ENCODE results near the gene PPFIBP2. TPM values are rescaled to one million over a fixed set of nuclear protein-coding genes. Genes with fewer than 3 reads are reported as not detected.

Gene PPFIBP2
- total RNA-seq, 1 experiment from 2014 or later: 5.7 TPM

DNA sequence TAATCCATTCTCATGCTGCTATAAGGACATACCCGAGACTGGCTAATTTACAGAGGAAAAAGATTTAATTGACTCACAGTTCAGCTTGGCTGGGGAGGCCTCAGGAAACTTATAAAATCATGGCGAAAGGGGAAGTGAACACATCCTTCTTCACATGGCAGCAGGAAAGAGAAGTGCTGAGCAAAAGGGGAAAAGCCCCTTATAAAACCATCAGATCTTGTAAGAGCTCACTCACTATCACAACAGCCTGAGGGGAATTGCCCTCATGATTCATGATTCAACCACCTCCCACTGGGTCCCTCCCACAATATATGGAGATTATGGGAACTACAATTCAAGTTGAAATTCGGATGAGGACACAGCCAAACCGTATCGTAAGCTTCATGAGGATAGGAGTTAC lies 163.3 kb downstream of the PPFIBP2 start:
- TF ChIP-seq, protein P1, sequence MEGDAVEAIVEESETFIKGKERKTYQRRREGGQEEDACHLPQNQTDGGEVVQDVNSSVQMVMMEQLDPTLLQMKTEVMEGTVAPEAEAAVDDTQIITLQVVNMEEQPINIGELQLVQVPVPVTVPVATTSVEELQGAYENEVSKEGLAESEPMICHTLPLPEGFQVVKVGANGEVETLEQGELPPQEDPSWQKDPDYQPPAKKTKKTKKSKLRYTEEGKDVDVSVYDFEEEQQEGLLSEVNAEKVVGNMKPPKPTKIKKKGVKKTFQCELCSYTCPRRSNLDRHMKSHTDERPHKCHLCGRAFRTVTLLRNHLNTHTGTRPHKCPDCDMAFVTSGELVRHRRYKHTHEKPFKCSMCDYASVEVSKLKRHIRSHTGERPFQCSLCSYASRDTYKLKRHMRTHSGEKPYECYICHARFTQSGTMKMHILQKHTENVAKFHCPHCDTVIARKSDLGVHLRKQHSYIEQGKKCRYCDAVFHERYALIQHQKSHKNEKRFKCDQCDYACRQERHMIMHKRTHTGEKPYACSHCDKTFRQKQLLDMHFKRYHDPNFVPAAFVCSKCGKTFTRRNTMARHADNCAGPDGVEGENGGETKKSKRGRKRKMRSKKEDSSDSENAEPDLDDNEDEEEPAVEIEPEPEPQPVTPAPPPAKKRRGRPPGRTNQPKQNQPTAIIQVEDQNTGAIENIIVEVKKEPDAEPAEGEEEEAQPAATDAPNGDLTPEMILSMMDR (conservative IDR thresholded peaks at IDR 0.05; ENCODE audit: low read depth, low read length): no peak
- no peak for TF ChIP-seq EZH2 (IDR thresholded peaks at IDR 0.05; ENCODE audit: borderline replicate concordance, low read depth, low read length, poor library complexity, severe bottlenecking)
- H3K4me3 ChIP-seq (ENCODE audit: low read depth, low read length, poor library complexity, severe bottlenecking): no peak overlapping the region
- peak; percentile 73 for DNase-seq (ENCODE audit: low spot score)
- ChIA-PET POLR2A (ENCODE audit: low non-redundant PET) (no interaction called here), CTCF (interaction anchor here (0.6 to 0.9 kb wide), 2 partner anchors 17 kb away, joined by 7 to 21 read pairs; no protein-coding TSS in a partner anchor)
- H3K27me3 ChIP-seq (replicated peaks; ENCODE audit: insufficient read depth, low read depth, low read length, poor library complexity): peaks cover 22% of the 10 kb centered on the region
- H3K36me3 ChIP-seq (ENCODE audit: insufficient read depth, low read length, poor library complexity, severe bottlenecking): no peaks in the 10 kb centered on the region
- H3K27ac ChIP-seq (ENCODE audit: low read depth, low read length, poor library complexity, severe bottlenecking): peak overlapping the region; percentile 47
- intact Hi-C loops (cut with micrococcal nuclease; ENCODE audit: unreplicated experiment): no loop called here
- BruUV-seq (replicated peaks): no TSS peak
- H3K9me3 ChIP-seq (ENCODE audit: low read depth, low read length, poor library complexity, severe bottlenecking): no peaks in the 10 kb centered on the region
- H3K4me1 ChIP-seq (ENCODE audit: insufficient read depth, low read length, poor library complexity, severe bottlenecking): peaks cover 4% of the 10 kb centered on the region

DNA sequence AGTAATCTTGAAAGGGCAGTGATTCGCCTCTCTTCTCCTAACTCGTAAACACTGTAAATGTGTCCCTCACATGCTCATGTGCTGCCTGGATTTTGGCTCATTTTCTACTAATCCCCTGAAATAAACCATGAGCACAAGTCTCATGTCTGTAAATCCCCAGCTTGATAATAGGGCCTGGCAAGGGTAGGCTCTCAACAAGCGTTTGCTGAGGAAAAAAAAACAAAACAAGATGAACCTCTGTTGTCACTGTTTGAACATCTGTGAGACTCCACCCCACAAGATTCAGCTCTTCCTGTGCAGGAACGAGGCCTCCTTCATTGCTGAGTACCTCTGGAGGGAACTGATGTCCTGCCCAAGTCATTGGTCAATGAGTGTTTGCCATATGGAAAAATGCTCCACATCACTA lies 164.0 kb downstream of the PPFIBP2 start:
- TF ChIP-seq, protein P1 (conservative IDR thresholded peaks at IDR 0.05; ENCODE audit: low read depth, low read length): no peak
- no peak for TF ChIP-seq EZH2 (IDR thresholded peaks at IDR 0.05; ENCODE audit: borderline replicate concordance, low read depth, low read length, poor library complexity, severe bottlenecking)
- POLR2A ChIA-PET (ENCODE audit: low non-redundant PET): no interaction called here

DNA sequence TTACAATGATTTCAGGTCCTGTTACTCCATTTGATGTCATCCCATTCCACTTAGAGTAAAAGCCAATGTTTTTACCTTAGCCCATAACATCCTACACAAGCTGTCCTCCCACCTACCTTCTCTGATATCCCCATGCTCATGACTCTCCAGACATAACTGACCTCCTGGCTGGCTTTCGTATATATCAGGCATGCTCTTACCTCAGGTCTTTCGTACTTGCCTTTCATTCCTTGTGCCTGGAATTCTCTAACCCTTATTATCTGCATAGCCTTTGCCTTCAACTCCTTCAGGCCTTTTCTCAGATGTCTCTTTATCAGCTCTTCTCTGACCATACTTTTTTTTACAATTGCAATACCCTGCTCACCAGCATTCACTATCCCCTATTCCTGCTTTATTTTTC lies 169.8 kb downstream of the PPFIBP2 start:
- Histone ChIP-seq H3K36me3 (ENCODE audit: insufficient read depth, low read length, poor library complexity, severe bottlenecking) (no peaks in the 10 kb centered on the region), H3K4me3 (ENCODE audit: low read depth, low read length, poor library complexity, severe bottlenecking) (no peak overlapping the region), H3K27ac (ENCODE audit: low read depth, low read length, poor library complexity, severe bottlenecking) (no peak overlapping the region), H3K4me1 (ENCODE audit: insufficient read depth, low read length, poor library complexity, severe bottlenecking) (peaks cover 4% of the 10 kb centered on the region), H3K9me3 (ENCODE audit: low read depth, low read length, poor library complexity, severe bottlenecking) (no peaks in the 10 kb centered on the region), H3K27me3 (replicated peaks; ENCODE audit: insufficient read depth, low read depth, low read length, poor library complexity) (no peaks in the 10 kb centered on the region)
- no TSS peak for BruUV-seq (replicated peaks)
- DNase-seq (ENCODE audit: low spot score): no peak
- CTCF ChIA-PET: interaction anchor here (0.7 kb wide), 1 partner anchor 18 kb away, joined by 3 read pairs; no protein-coding TSS in a partner anchor
- POLR2A ChIA-PET (ENCODE audit: low non-redundant PET): no interaction called here
- intact Hi-C loops (cut with micrococcal nuclease; ENCODE audit: unreplicated experiment): no loop called here
- TF ChIP-seq EZH2 (IDR thresholded peaks at IDR 0.05; ENCODE audit: borderline replicate concordance, low read depth, low read length, poor library complexity, severe bottlenecking): no peak
- TF ChIP-seq, protein P1 (conservative IDR thresholded peaks at IDR 0.05; ENCODE audit: low read depth, low read length): no peak

More for the DNA sequence above, 164.0 kb downstream of the PPFIBP2 start:
- no TSS peak for BruUV-seq (replicated peaks)
- intact Hi-C loops (cut with micrococcal nuclease; ENCODE audit: unreplicated experiment): no loop called here
- Histone ChIP-seq H3K4me3 (ENCODE audit: low read depth, low read length, poor library complexity, severe bottlenecking) (no peak overlapping the region), H3K9me3 (ENCODE audit: low read depth, low read length, poor library complexity, severe bottlenecking) (no peaks in the 10 kb centered on the region), H3K27ac (ENCODE audit: low read depth, low read length, poor library complexity, severe bottlenecking) (peak overlapping the region; percentile 47), H3K36me3 (ENCODE audit: insufficient read depth, low read length, poor library complexity, severe bottlenecking) (no peaks in the 10 kb centered on the region), H3K27me3 (replicated peaks; ENCODE audit: insufficient read depth, low read depth, low read length, poor library complexity) (peaks cover 21% of the 10 kb centered on the region), H3K4me1 (ENCODE audit: insufficient read depth, low read length, poor library complexity, severe bottlenecking) (peaks cover 4% of the 10 kb centered on the region)
- CTCF ChIA-PET: interaction anchor here (0.9 kb wide), 1 partner anchor 17 kb away, joined by 21 read pairs; no protein-coding TSS in a partner anchor
- DNase-seq (ENCODE audit: low spot score): peak; percentile 40
